GM23338 (cell line): Measurements from ENCODE around the gene LNX2. TPM values are rescaled to one million over a fixed set of nuclear protein-coding genes. Genes with fewer than 3 reads are reported as not detected.

Experiments
- ATAC-seq: fragments of 200-7000 bp; cut with Tn5 transposase; 3 replicates; pipeline ENCODE4 v1.9.1; 2020
- DNase-seq: peaks from one replicate; pipeline ENCODE4 v3.0.0-alpha.2; 2015; ENCODE audit warnings: low spot score
- H2AFZ ChIP-seq: fragments of 200-600 bp; sonication (generic); 2 replicates; pipeline ENCODE4 v1.8.0; 2016; ENCODE audit warnings: antibody characterized with exemption, mild to moderate bottlenecking, moderate library complexity
- H3F3A ChIP-seq: fragments of 200-600 bp; sonication (generic); replicated peaks from 2 replicates; pipeline ENCODE4 v1.8.0; 2017; ENCODE audit warnings: antibody characterized with exemption, mixed run types, low read depth
- H3K27ac ChIP-seq: fragments of 200-600 bp; sonication (generic); 2 replicates; pipeline ENCODE4 v1.6.1; 2016; ENCODE audit warnings: low read depth
- H3K27me3 ChIP-seq: fragments of 200-600 bp; sonication (generic); 2 replicates; pipeline ENCODE4 v1.8.0; 2016; ENCODE audit warnings: mild to moderate bottlenecking, mixed run types, moderate library complexity; ENCODE audit not compliant: insufficient read depth
- H3K36me3 ChIP-seq: fragments of 200-600 bp; sonication (generic); 2 replicates; pipeline ENCODE4 v1.8.0; 2016; ENCODE audit warnings: mild to moderate bottlenecking; ENCODE audit not compliant: insufficient read depth
- H3K4me1 ChIP-seq: fragments of 200-600 bp; sonication (generic); 2 replicates; pipeline ENCODE4 v1.8.0; 2016; ENCODE audit warnings: mild to moderate bottlenecking, moderate library complexity; ENCODE audit not compliant: insufficient read depth
- H3K4me2 ChIP-seq: fragments of 200-600 bp; sonication (generic); 2 replicates; pipeline ENCODE4 v1.7.1; 2017; ENCODE audit warnings: mixed run types
- H3K4me3 ChIP-seq: fragments of 200-600 bp; sonication (generic); 2 replicates; pipeline ENCODE4 v1.6.1; 2016; ENCODE audit warnings: mixed run types
- H3K79me2 ChIP-seq: fragments of 200-600 bp; sonication (generic); replicated peaks from 2 replicates; pipeline ENCODE4 v1.8.0; 2017; ENCODE audit warnings: mild to moderate bottlenecking; ENCODE audit not compliant: insufficient read depth
- H3K9me2 ChIP-seq: fragments of 200-600 bp; sonication (generic); 2 replicates; pipeline ENCODE4 v1.8.0; 2017; ENCODE audit not compliant: insufficient read depth
- H4K20me1 ChIP-seq: fragments of 200-600 bp; sonication (generic); replicated peaks from 2 replicates; pipeline ENCODE4 v1.8.0; 2017; ENCODE audit warnings: mild to moderate bottlenecking; ENCODE audit not compliant: insufficient read depth
- H3K27ac Mint-ChIP-seq: 2 replicates; pipeline ENCODE4 v1.8.0; 2020; ENCODE audit warnings: inconsistent platforms, mild to moderate bottlenecking, moderate library complexity, mixed read lengths
- H3K27me3 Mint-ChIP-seq: 3 replicates; pipeline ENCODE4 v1.8.0; 2022; ENCODE audit warnings: low read depth, mild to moderate bottlenecking, moderate library complexity, mixed read lengths, inconsistent platforms; ENCODE audit not compliant: insufficient read depth, poor library complexity
- H3K36me3 Mint-ChIP-seq: 3 replicates; pipeline ENCODE4 v1.8.0; 2021; ENCODE audit warnings: low read depth, mild to moderate bottlenecking, inconsistent platforms, moderate library complexity, mixed read lengths
- H3K4me1 Mint-ChIP-seq: 3 replicates; pipeline ENCODE4 v1.8.0; 2020; ENCODE audit warnings: mild to moderate bottlenecking, inconsistent platforms, mixed read lengths
- H3K4me3 Mint-ChIP-seq: 3 replicates; pipeline ENCODE4 v1.8.0; 2021; ENCODE audit warnings: moderate library complexity, mild to moderate bottlenecking, inconsistent platforms, mixed read lengths
- H3K9me3 Mint-ChIP-seq: 3 replicates; pipeline ENCODE4 v1.8.0; 2020; ENCODE audit warnings: moderate library complexity, mild to moderate bottlenecking, inconsistent platforms, mixed read lengths
- EZH2 ChIP-seq: fragments of 200-600 bp; sonication (generic); IDR thresholded peaks from one replicate; pipeline ENCODE4 v1.8.0; 2017; ENCODE audit warnings: antibody characterized with exemption, mild to moderate bottlenecking, low read depth; ENCODE audit not compliant: unreplicated experiment
- JUNB ChIP-seq: IDR thresholded peaks from one replicate; pipeline ENCODE4 v1.6.1; 2016; ENCODE audit warnings: antibody characterized with exemption; ENCODE audit not compliant: unreplicated experiment
- NANOG ChIP-seq: IDR thresholded peaks from 2 replicates; pipeline ENCODE4 v1.6.1; 2016; ENCODE audit warnings: antibody characterized with exemption, borderline replicate concordance
- POLR2AphosphoS5 ChIP-seq: IDR thresholded peaks from 2 replicates; pipeline ENCODE4 v1.6.1; 2016; ENCODE audit warnings: antibody characterized with exemption, low read depth
- ZNF114 ChIP-seq: fragments of 250-450 bp; sonication (Bioruptor Pico); IDR thresholded peaks from 2 replicates; pipeline ENCODE4 v1.5.0; 2020; ENCODE audit warnings: mild to moderate bottlenecking, moderate library complexity
- ZNF331 ChIP-seq: fragments of 250-450 bp; sonication (Bioruptor Pico); IDR thresholded peaks from 2 replicates; pipeline ENCODE4 v1.5.0; 2020; ENCODE audit warnings: low read depth, mild to moderate bottlenecking, moderate library complexity
- polyA plus RNA-seq: library from polyadenylated mRNA; unstranded; fragments of >200 nt; fragmentation: Nextera tagmentation; extraction: Ambion mirVana; gene quantifications from 2 replicates; pipeline ENCODE4 v1.2.1, GENCODE V29; 2016
- total RNA-seq: library from RNA; depleted of rRNA; stranded (reverse); fragments of >200 nt; shearing (Covaris generic); gene quantifications from 2 replicates; pipeline ENCODE4 v1.2.3, GENCODE V29; 2014
- TF ChIP-seq, protein P1 (sequence below): IDR thresholded peaks from 2 replicates; pipeline ENCODE4 v1.6.1; 2016; ENCODE audit warnings: antibody characterized with exemption
- TF ChIP-seq, protein P2 (sequence below): IDR thresholded peaks from one replicate; pipeline ENCODE4 v1.6.1; 2018; ENCODE audit warnings: antibody characterized with exemption; ENCODE audit not compliant: unreplicated experiment
- TF ChIP-seq, protein P3 (sequence below), 2 experiments: fragments of 200-600 bp in 1 of 2; sonication (generic) in 1 of 2; conservative IDR thresholded peaks; 2 replicates each; pipeline versions ENCODE4 v1.5.1 to v1.6.1; 2016 to 2017; ENCODE audit warnings: antibody characterized with exemption in 2 of 2, low read depth in 2 of 2, mild to moderate bottlenecking in 2 of 2, moderate library complexity in 1 of 2

The LNX2 gene
- total and polyA plus RNA-seq, 2 experiments from 2014 or later, result 3.7 to 18.0 TPM

DNA sequence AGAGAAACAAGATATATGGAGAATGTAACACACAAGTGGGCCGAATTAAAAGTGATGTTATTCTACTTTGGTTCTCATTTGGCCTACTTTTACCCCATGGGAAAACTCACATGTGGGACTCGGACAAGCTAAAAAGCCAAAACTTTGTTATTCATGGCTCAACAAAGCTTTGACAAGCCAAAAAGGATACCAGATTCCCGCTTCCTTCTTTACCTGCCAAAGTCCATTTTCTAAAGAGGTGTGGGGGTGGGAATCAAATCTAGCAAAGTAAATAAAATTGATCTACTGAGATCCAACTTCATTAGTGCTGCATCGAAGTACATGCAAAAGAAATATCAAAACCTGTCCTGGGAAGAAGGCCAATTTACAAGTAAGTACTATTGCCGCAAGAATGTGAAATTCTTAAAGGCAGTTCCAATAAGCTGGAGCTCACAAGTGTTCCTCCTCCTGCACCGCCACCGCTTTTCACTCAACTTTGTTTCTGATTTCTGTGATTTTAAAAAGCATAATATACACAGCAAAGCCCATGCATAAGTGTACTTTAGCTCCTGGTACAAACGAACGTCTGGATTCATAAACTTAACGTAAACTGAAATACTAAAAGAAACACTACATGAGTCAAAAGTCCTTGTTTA lies 1.1 kb downstream of the LNX2 start:
- H3K9me3 Mint-ChIP-seq, result peaks cover 6% of the 10 kb centered on the region; the same call in 2 of the 3 replicates
- peak overlapping the region; percentile 99 for H3K4me3 ChIP-seq
- H4K20me1 ChIP-seq, result peaks cover 48% of the 10 kb centered on the region
- H3K27ac ChIP-seq, result no peak overlapping the region
- H3K4me1 Mint-ChIP-seq, result peaks cover 48% of the 10 kb centered on the region
- H3K27ac Mint-ChIP-seq, result no peak overlapping the region
- no peak for TF ChIP-seq POLR2AphosphoS5
- no peak for TF ChIP-seq NANOG
- TF ChIP-seq, protein P1, sequence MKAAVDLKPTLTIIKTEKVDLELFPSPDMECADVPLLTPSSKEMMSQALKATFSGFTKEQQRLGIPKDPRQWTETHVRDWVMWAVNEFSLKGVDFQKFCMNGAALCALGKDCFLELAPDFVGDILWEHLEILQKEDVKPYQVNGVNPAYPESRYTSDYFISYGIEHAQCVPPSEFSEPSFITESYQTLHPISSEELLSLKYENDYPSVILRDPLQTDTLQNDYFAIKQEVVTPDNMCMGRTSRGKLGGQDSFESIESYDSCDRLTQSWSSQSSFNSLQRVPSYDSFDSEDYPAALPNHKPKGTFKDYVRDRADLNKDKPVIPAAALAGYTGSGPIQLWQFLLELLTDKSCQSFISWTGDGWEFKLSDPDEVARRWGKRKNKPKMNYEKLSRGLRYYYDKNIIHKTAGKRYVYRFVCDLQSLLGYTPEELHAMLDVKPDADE, result no peak
- TF ChIP-seq, protein P2, sequence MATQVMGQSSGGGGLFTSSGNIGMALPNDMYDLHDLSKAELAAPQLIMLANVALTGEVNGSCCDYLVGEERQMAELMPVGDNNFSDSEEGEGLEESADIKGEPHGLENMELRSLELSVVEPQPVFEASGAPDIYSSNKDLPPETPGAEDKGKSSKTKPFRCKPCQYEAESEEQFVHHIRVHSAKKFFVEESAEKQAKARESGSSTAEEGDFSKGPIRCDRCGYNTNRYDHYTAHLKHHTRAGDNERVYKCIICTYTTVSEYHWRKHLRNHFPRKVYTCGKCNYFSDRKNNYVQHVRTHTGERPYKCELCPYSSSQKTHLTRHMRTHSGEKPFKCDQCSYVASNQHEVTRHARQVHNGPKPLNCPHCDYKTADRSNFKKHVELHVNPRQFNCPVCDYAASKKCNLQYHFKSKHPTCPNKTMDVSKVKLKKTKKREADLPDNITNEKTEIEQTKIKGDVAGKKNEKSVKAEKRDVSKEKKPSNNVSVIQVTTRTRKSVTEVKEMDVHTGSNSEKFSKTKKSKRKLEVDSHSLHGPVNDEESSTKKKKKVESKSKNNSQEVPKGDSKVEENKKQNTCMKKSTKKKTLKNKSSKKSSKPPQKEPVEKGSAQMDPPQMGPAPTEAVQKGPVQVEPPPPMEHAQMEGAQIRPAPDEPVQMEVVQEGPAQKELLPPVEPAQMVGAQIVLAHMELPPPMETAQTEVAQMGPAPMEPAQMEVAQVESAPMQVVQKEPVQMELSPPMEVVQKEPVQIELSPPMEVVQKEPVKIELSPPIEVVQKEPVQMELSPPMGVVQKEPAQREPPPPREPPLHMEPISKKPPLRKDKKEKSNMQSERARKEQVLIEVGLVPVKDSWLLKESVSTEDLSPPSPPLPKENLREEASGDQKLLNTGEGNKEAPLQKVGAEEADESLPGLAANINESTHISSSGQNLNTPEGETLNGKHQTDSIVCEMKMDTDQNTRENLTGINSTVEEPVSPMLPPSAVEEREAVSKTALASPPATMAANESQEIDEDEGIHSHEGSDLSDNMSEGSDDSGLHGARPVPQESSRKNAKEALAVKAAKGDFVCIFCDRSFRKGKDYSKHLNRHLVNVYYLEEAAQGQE, result no peak
- TF ChIP-seq ZNF114 (CRISPR knock-in tag), result no peak
- no peak for TF ChIP-seq JUNB
- TF ChIP-seq ZNF331, result no peak
- TF ChIP-seq, protein P3, sequence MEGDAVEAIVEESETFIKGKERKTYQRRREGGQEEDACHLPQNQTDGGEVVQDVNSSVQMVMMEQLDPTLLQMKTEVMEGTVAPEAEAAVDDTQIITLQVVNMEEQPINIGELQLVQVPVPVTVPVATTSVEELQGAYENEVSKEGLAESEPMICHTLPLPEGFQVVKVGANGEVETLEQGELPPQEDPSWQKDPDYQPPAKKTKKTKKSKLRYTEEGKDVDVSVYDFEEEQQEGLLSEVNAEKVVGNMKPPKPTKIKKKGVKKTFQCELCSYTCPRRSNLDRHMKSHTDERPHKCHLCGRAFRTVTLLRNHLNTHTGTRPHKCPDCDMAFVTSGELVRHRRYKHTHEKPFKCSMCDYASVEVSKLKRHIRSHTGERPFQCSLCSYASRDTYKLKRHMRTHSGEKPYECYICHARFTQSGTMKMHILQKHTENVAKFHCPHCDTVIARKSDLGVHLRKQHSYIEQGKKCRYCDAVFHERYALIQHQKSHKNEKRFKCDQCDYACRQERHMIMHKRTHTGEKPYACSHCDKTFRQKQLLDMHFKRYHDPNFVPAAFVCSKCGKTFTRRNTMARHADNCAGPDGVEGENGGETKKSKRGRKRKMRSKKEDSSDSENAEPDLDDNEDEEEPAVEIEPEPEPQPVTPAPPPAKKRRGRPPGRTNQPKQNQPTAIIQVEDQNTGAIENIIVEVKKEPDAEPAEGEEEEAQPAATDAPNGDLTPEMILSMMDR (conservative IDR thresholded peaks at IDR 0.05; ENCODE audit: low read depth in 2 of 2), result no peak
- TF ChIP-seq EZH2, result no peak
- peak overlapping the region; percentile 80 for H3K4me2 ChIP-seq
- H3K79me2 ChIP-seq, result peaks cover 82% of the 10 kb centered on the region
- no peak overlapping the region for H2AFZ ChIP-seq
- peak overlapping the region; percentile 96 for H3K4me3 Mint-ChIP-seq
- ATAC-seq, result no peak
- H3K36me3 ChIP-seq, result peaks cover 11% of the 10 kb centered on the region; the same call in 1 of the 2 replicates
- H3K27me3 ChIP-seq, result no peaks in the 10 kb centered on the region
- peaks cover 31% of the 10 kb centered on the region for H3K4me1 ChIP-seq
- no peaks in the 10 kb centered on the region for H3F3A ChIP-seq
- DNase-seq, result no peak
- H3K9me2 ChIP-seq, result no peaks in the 10 kb centered on the region
- peaks cover 30% of the 10 kb centered on the region for H3K36me3 Mint-ChIP-seq
- H3K27me3 Mint-ChIP-seq, result peaks cover 6% of the 10 kb centered on the region
